ENCODE results near the gene VRTN.

- TF ChIP-seq CTCF (IDR thresholded peaks at IDR 0.05): no peak
- TF ChIP-seq POLR2A (IDR thresholded peaks at IDR 0.05): no peak
Observed at GRCh38 chr14:74382231-74382630, 34.0 kb downstream of the VRTN start.
